Left colon (tissue), 2 donors: ENCODE measurements around the gene KRTAP10-10. TPM values are rescaled to one million over a fixed set of nuclear protein-coding genes. Genes with fewer than 3 reads are reported as not detected.
A peak's percentile ranks its signal among the peaks of the same experiment; 100 is the strongest.
"Not testable (repeated sequence)": the region's sequence is repeated elsewhere in the genome, so short reads cannot be mapped to it uniquely, and the experiment has no call there.

Source experiments
- ATAC-seq: fragments of 200-7000 bp; cut with Tn5 transposase; one replicate; pipeline ENCODE4 v1.9.1; 2020; ENCODE audit warnings: mild to moderate bottlenecking, moderate library complexity
- DNase-seq, 2 donors: peaks; one replicate each; pipeline ENCODE4 v3.0.0-alpha.2; 2020
- intact Hi-C, 2 donors: fragments of 100-400 bp; cut with DNase I in 1 of 2; cut with micrococcal nuclease in 1 of 2; formaldehyde crosslinking; loops; one replicate each; pipeline versions ENCODE4 v1.11.2 to v1.14.0; 2022; cut with DNase I, micrococcal nuclease
- total RNA-seq, 2 donors: library from RNA; stranded (reverse); fragmentation: NEBNext Ultra II Directional; extraction: Animal tissue kit (Norgen Biotek cat#: 25700); gene quantifications; one replicate each; pipeline ENCODE4 v1.2.1, GENCODE V29; 2021
- donor health status: DM: no; HTN: no; CAD: no.
- donor health status: DM: yes; HTN: yes; CAD: no.

KRTAP10-10 gene
- total RNA-seq, 2 donors from 2014 or later = not detected

DNA sequence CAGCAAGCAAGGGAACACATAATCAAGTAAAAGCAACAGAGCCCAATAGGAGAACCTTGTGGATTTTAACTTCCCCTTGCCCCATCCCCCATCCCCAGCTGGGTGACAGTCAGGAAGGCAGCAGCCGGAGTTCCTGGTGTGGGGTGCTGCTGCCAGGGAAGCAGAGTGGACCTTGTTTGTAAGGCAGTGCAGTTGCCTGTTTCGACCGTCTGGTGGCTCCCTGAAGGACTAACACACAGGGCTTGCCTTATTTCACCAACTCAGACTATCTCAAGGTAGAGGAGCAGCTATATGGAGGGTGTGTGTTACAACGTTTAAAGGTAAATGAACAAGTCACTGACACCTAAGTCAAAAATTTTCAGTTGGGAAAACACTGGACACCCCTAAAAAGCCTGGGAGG, 18.7 kb upstream of the KRTAP10-10 start:
- peak; percentile 85 for ATAC-seq
- intact Hi-C loops = no loop called here
- peak in 1 of 2 donors; percentile 35 for DNase-seq

DNA sequence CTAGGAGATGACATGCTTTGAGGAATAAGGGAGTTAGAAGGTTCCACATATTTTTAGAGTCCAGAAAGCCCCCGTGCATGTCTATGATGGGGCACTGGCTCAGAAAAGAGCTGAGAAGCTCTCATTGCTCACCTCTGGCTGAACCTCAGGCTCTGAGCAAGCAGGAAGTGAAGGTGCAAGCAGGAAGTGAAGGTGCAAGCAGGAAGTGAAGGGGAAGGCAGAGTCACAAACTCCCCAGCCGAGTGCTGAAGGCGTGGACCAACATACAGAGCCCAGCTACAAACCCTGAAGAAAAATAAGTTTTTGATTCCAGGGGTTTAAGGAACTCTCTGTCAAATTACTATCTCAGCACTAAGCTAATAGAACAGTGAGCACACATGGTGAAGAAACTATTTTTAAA, 18.2 kb upstream of the KRTAP10-10 start:
- DNase-seq (no peak), ATAC-seq (peak; percentile 84)
- intact Hi-C loops = no loop called here

DNA sequence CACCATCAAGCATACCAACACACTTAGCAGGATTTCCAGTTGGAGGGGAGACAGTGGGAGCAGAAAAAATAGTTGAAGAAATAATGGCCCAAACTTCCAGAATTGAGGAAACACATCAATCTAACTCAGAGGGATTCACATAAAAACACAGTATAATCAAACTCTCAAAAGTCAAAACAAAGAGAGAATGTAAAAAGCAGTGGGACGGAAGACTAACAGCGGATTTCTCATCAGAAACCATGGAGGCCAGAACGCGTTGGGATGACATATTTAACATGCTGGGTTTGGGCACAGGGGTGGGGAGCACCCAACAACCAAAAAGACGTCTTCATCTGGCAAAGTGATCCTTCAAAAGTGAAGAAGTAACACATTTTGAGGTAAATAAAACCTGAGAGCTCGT, 17.3 kb upstream of the KRTAP10-10 start:
- intact Hi-C loops = no loop called here
- no peak for DNase-seq
- no peak for ATAC-seq

DNA sequence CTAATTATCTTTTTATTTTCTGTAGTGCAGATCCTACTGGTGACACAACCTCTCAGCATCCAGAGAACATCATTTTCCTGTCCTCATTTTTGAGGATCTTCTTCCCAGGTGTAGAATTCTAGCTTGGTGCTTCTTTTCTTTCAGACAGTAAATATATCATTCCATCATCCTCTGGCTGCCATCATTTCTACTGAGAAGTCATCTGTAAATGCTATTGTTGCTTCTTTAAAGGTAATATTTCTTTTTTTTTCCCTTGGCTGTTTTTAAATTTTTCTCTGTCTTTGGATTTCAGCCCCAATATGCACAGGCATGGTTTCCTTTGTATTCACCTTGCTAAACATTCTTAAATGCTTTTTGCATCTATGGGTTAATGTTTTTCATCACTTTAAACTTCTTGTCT, 13.6 kb upstream of the KRTAP10-10 start:
- intact Hi-C loops = no loop called here
- ATAC-seq = no peak
- DNase-seq = no peak

DNA sequence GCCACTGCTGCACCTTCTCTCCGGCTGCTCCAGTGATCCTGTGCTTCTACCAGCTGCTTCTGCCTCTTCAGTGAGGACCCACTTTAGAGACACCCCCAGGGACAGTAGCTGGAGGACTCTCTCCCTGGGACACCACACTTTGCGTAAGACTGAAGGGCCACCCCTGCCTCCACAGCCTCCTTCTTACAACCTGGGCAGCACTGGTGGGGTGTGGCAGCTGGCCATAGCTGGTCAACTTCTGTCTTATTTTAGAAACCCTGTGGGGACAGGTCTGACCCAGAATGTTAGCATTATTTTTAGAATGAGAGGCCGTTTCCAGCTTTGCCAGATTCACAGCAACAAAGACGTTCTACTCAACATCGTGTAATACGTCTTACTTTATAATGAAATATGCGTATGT, 11.4 kb upstream of the KRTAP10-10 start:
- no peak for ATAC-seq
- intact Hi-C loops = no loop called here

DNA sequence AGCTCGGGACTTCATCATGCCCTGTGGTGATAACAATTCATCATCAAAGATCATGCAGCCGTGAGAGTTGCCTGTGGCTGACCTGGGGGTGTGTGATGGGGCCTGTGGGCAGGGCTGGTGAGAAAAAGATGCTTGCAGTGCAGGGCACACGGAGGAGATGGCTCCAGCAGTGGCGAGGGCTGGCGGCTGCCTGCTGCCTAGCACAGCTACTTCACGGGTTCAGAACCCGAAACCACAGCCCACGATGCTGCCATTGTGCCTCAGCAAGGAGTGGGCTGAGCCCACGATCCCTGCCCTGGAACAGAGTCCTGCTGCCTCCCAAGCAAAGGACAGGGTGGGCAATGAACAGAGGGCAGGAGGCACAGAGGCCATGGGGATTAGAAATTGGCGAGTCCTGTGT, 10.9 kb upstream of the KRTAP10-10 start:
- no peak for ATAC-seq
- intact Hi-C loops = no loop called here
- DNase-seq = no peak

More for the DNA sequence above, 11.4 kb upstream of the KRTAP10-10 start:
- no peak for DNase-seq

DNA sequence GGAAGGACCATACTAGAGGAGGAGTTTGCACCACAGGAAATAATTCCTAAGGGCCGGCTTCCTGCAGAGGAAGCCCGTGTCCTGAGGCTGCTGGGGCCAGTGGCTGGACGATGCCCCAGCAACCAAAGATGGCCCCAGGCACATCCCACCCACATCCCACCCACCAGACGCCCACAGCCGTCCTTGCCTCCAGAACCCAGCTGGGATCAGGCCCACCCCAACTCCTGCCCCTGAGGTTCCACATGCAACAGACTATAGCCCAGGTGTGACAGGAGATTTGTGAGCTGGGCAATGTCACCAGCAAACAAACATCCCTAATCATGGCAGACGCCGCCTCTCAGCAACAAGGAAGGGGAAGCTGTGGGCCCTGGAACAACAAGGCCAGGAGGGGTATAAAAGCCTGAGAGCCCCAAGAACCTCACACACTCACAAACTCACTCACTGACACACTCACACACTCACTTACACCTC, 10.4 kb upstream of the KRTAP10-10 start, which contains the start of gene KRTAP10-9:
KRTAP10-9 (plus strand) TSS at position 421 of the 471 bp plus-strand sequence. CDS start 79 bp downstream, outside the sequence.
- intact Hi-C loops = no loop called here
- ATAC-seq (no peak), DNase-seq (no peak)

DNA sequence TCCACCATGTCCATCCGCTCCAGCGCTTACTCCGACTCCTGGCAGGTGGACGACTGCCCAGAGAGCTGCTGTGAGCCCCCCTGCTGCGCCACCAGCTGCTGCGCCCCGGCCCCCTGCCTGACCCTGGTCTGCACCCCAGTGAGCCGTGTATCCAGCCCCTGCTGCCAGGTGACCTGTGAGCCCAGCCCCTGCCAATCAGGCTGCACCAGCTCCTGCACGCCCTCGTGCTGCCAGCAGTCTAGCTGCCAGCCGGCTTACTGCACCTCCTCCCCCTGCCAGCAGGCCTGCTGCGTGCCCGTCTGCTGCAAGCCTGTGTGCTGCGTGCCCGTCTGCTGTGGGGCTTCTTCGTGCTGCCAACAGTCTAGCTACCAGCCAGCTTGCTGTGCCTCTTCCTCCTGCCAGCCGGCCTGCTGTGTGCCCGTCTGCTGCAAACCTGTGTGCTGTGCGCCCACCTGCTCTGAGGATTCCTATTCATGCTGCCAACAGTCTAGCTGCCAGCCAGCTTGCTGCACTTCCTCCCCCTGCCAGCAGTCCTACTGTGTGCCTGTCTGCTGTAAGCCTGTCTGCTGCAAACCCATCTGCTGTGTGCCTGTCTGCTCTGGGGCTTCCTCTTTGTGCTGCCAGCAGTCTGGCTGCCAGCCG, 9.9 kb upstream of the KRTAP10-10 start:
- intact Hi-C loops, ATAC-seq, DNase-seq: not testable (repeated sequence)

DNA sequence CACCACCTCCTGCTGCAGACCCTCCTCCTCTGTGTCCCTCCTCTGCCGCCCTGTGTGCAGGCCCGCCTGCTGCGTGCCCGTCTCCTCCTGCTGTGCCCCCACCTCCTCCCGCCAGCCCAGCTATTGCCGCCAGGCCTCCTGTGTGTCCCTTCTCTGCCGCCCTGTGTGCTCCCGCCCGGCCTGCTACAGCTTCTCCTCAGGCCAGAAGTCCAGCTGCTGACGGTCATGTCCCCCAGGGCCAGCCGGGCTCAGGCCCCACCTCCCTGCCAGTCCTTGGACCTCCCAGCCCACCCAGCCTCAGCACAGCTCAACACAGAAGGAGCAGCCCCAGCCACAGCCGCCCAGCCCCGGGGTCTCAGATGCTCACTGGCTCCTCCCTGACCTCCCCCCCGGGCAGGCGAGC, 9.3 kb upstream of the KRTAP10-10 start:
- ATAC-seq, DNase-seq, intact Hi-C loops: not testable (repeated sequence)

DNA sequence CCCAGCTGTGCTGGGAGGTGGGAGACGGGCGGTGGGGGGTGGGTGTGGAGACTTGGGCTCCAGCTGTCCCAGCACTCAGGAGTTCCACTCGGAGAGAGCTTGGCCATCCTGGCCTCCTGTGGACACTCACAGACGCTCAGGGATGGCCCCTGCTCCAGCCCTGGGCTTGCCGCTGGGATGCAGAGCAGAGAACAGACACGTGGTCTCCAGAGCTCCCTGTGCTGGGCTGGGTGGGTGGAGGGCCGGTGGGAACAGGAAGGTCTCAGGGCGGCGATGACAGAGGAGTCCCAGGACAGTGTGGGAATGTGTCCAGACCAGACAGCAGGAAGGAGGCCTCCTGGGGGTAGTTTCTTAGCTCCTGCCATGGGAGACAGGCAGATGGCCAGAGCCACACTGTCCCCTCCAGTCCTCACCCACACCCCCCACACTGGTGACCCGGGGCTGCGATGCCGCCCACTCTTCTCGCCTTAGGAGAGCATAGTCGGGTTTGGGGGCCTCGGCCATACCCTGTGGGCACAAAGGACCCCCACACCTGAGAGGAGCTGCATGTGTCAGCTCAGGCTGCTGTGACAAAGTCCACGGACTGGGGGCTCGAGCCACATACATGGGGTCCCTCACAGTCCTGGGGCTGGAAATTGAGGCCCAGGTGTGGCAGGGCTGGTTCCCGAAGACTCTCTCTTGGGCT, 8.3 kb upstream of the KRTAP10-10 start:
- ATAC-seq (no peak), DNase-seq (no peak)
- intact Hi-C loops = no loop called here

DNA sequence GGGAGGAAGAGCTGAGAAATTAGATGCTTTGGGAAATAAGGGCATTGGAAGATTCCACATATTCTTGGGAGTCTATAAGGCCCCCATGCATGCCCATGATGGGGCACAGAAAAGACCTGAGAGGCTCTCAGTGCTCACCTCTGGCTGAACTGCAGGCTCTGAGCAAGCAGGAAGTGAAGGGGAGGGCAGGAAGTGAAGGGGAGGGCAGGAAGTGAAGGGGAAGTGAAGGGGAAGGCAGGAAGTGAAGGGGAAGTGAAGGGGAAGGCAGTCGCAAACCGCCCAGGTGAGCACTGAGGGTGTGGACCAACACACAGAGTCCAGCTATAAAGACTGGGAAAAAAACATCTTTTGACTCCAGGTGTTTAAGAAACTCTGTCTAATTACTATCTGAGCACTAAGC, 6.7 kb upstream of the KRTAP10-10 start:
- intact Hi-C loops = no loop called here
- DNase-seq (no peak), ATAC-seq (no peak)

DNA sequence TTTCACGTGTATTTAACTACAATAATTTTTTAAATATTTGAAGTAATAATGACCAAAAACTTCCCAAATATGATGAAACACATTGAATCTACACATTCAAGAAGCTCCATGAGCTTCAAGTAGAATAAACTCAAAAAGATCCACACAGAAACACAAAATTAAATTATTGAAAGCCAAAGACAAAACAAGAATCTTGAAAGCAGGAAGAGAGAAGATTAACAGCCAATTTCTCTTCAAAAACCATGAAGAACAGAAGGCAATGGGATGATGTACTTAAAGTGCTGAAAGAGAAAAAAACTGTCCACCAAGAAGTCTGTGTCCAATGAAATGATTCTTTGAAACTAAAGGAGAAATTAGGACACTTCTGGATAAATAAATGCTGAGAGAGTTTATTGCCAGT, 5.1 kb upstream of the KRTAP10-10 start:
- no peak for ATAC-seq
- intact Hi-C loops = no loop called here
- no peak for DNase-seq

DNA sequence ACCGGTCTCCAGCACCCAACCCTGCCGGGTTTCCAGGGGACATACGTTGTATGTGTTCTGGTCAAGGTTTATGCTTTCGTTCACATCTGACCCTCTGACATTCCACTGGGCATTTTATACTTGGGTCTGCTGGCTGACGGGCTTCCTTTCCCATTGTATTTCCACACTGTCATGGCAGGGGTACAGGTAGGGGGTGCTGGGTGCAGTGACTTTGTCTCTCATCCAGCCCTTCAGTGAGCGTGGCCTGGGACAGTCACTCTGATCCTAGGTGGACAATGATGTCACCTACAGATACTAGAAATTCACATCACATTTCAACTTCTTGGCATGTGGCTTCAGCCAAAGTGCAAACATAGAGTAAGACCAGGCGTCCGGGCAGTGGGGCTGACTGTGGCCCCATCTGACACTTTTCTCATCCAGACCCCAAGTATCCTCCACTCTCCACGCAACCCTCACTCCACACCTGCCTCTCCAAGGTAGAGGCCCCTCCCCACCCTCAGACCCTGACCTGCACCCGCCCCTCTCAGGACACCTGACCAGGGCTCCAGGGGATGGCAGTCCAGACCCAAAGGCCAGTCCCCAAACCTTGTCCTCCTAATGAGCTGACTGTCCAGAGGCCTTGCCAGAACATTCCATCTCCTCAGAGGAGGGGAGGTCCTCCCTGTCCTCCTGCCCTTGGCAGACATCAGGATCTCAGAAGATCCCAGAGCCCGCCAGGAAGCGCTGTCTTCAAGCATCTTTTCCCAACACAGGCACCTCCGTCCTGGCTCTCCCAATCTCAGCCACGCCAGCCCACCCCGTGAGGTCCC, 743 bp upstream of the KRTAP10-10 start:
- no peak for DNase-seq
- no peak for ATAC-seq
- intact Hi-C loops = no loop called here

DNA sequence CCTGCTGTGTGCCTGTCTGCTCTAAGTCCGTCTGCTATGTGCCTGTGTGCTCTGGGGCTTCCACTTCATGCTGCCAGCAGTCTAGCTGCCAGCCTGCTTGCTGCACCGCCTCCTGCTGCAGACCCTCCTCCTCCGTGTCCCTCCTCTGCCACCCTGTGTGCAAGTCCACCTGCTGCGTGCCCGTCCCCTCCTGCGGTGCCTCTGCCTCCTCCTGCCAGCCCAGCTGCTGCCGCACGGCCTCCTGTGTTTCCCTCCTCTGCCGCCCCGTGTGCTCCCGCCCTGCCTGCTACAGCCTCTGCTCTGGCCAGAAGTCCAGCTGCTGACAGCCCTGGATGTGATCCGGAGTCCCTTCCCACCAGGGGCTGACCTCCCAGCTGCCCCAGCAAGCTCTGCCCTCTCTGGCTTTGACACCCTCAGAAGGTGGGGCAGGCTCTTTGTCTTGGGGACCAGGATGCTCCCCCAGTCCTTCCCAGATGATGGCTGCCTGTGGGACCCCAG, 744 bp downstream of the KRTAP10-10 start:
- not testable (repeated sequence) for ATAC-seq

DNA sequence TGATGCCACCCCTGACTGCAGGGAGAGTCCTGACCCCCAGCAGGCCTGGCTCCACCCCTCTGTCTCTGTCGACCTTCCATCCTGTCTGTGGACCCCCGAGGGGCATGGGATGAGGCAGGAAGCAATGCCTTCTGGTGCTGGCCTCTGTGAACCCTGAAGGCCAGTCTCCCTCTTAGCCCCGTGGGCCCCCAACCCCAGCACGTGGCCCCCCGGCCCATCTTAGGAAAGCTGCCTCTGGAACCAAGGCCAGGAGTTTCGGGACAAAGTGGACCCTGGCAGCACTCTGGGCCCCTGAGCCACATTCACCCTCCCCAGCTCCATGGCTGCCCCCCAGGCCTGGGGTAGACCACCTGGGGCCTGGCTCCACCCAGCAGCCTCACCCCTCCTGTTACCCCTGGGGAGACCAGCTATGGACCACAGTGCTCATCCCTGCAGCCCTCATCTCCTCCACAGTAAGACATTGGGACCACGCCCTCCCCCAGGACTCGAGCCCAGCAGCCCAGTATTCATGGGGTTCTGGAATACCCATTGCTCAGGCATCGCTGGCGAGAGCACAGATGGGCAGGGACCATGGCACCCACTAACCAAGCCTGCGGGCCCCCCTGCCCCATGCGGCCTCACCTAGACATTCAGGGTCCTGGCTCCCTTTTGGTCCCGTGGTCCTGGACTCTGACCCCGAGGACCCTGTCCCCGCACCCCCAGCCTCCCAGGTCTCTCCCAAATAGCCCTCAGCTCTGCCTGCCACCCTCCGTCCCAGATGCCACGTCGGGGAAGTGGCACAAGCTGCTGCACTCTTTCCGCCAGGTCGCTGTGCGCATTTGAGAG, 1.6 kb downstream of the KRTAP10-10 start:
- intact Hi-C loops, DNase-seq, ATAC-seq: not testable (repeated sequence)

More for the DNA sequence above, 744 bp downstream of the KRTAP10-10 start:
- DNase-seq, intact Hi-C loops: not testable (repeated sequence)

DNA sequence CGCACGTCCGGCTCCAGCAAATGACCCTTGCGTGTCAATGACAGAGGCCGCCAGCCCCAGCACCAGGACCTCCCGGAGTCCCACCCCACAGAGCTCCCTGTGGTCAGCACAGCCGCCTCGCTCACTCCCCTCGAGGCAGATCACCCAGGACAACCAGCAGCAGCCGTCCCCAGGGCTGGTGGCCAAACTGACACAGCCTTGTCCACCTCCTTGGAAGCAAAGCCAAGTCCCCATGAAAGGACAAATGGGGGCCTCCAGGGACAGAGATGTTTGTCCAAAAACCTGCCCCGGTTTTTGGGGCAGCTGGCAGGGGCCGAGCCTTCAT, 2.1 kb downstream of the KRTAP10-10 start:
- intact Hi-C loops = no loop called here
- DNase-seq (no peak), ATAC-seq (no peak)

DNA sequence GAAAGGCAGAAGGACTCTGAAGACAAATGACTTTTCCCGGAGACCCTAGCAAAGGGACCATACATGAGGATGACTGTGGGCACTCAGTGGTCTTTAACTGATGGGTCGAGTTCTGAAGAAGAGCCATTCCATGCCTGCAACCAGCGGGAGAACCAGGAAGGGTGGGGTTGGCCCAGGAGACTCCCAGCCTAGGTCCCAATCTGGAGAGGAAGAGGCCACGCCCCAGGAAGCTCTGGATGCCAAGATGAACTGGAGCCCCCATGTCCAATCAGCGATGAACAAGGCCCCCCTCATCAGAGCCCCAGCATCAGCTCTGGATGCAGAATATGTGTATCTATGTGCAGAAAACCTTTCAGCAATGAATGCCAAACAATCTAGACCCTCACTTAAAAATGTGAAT, 3.6 kb downstream of the KRTAP10-10 start:
- DNase-seq = no peak
- no peak for ATAC-seq
- intact Hi-C loops = no loop called here

DNA sequence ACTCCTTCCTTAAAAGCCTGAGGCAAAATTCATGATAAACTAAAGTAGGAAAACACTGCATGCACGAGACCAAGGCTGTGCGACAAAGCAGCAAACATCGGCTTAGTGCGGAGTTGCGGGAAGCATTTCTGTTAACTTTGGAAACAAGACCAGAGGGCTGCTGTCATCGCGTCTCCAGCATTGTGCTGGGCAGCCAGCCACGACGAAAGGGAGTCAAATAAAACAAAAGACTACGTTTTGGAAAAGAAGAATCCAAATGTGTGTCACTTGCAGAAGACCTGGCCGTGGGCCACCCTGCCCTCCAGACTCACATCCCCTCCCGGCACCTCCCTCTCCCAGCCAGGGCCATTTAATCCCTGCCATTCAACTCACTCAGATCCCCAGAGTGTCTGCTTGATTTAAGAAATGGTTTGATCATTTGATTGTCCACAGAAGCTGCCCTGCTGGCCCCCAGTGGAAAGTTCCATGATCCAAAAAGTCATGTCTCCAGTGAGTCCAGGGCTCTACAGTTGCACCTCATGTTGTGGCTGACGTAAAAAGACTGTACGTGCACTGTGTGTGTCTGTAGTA, 6.7 kb downstream of the KRTAP10-10 start:
- intact Hi-C loops = no loop called here
- ATAC-seq (no peak), DNase-seq (no peak)
